HuH-7.5 (cell line): ENCODE results near the gene NDUFS6.
"Not testable (repeated sequence)": the region's sequence is repeated elsewhere in the genome, so short reads cannot be mapped to it uniquely, and the experiment has no call there.

Experiments used
- DNase-seq: peaks from one replicate; pipeline ENCODE4 v3.0.0; 2011; ENCODE audit warnings: low spot score

The NDUFS6 gene

DNA sequence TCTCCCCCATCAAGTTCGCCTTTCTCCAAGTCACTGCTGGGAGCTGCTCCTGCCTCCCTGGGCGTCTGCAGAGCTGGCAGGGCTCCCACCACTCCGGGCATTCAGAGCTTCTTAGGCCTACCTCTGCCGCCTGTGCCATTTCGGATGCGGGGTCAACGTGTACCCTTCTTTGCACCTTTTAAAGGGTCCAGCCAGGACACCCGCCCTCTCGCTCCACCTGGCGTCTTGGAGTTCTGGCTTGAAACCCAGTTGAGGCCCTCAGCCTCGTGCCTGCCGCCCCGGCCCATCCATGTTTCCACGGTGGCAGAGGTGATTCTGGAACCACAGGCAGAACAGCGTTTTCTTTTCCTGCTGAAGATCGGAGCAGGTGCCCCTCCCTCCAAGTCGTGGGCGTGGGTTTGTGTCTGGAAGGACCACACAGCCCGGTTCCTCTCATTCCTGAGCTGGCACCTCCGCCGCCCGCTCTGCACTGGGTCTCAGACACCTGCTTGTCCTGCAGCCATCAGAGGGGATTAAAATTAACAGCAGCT, 32.9 kb downstream of the NDUFS6 start:
- no peak for DNase-seq

DNA sequence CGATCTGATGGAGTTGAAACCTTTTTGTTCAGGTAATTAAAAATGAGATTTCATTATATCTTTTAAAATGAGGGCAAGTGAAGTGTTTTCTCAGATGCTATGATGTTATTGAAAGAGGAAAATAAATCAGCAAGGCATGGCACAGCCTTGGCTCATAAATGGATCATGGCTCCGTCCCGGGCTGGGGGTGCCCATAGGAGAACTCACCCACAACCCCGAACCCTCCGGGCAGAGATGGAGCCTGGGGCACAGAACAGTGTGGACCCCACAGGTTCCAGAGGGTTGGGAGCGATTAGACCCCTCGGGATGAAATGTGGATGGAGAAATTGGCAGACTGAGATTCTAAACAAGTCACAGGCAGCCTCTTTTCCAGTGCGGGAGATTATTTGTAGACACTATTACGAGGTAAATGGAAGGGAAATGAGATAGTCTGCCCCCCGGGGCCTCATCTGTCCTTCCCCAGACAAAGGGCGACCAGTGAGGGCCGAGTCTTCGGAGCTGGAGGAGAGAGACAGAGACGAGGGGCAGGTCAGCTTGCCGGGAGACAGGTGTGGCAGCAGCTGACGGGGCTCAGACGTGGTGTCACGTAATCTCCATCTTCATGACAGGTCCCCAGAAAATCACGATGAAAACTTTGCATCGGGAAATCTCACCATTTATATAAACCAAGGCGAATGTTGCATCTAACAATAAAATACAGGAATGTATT, 33.7 kb downstream of the NDUFS6 start:
- DNase-seq = no peak

DNA sequence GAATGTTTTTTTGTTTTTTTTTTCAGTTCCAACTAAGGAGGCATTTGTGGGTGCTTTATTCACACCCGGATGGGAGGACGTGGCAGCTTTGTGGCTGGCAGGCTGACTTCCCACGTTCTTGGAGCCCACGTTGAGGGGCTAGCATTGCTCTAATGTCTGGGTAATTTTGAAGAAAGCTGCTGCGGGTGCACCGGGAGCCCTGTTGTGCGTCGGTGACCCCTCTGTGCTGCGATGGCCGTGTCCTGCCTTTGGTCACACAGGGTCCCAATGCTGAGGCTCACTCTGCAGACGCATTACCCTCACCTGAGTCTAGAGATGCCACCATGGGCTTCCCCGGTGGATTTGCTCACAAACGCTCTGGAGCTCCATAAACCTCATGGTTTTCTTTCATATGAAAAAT, 34.2 kb downstream of the NDUFS6 start:
- DNase-seq = no peak

DNA sequence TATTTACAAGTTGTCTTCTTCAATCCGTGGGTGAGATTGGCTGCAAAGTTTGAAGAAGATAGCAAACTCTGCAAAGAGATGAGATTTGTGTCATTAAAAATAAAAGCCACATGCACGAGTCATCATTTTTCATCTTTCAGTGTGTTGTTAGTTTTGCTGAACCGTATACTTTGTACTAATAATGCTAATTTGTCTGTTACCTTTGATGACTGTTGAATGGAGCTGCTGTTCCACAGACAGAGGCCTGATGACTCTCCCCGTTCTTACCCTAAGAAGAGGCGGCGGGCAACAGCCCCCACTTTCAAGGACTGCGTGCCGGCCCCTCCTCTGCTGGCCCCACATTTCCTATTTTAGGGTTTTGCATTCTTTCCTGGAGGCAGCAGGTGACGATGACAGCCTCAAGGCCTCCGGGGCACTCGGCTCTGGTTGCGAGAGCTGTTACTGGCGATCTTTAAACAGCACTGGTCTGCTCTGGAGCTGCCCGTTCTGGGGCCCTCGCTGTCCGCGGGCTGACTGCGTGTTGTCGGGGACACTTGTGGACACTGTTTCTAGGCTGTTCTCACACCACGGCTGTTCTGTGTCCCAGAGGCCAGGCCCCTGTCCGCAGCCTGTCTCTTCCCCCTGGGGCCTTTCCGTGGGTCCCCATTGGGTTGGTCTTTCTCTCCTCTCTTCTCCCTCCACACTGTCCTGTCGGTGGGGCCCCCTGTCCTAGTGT, 35.1 kb downstream of the NDUFS6 start:
- no peak for DNase-seq

DNA sequence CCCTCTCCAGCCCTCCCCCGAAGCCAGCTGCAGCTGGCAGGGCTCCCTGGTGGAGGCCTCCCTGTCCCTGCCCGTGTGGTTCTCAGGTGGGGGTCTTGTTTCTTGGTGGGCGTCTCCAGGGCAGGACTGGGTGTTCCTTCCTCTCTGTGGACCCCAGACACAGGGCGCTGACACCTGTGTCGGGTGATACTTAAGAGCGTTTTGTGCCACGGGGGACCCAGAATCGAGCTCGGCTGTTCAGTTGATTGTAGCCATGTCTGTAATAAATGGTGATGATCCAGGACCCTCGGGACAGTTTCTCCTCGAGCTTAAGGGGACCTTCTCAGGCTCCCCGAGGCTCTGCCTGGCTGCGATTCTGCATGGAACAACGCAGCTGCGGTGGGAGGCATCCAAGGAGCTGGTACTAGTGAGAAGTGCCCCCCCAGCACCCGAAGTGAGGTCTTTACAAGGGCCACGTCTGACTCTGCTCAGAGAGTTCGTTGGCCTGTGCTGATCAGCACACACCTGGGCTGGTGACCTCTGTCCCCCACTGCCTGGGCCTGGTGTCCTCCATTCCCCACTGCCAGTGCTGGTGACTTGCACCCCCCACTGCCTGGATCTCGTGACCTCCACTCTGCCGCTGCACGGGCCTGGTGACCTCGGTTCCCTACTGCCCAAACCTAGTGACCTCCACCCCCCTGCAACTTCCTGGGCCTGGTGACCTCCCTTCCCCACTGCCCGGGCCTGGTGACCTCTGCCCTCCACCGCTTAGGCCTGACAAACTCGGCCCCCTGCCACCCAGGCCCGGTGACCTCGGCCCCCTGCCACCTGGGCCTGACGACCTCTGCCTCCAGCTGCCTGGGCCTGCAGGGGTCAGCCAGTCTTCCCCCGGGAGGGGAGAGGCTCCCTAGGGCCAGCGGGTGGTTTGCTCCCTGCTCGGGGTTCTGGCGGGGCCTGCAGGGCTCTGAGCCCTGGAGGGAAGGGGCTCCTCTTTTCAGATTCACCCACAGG, 36.0 kb downstream of the NDUFS6 start:
- no peak for DNase-seq

DNA sequence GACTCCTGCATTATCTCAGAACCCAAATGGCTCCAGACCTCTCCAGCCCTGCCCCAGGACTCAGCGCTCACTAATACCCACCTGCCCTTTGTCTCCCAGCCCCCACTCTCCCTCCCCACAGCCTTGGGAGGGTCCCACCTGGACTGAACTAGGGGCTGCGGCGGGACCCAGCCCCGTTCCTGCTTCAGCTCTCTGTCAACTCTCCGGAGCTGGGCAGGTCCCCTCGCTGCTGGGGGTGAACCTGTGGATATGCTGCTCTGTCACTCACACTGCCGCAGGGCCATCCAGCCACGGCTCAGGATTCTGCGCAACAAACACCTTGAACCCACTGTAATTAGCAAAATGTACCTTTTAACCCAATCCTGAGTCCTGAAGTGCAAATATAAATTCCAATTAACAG, 36.8 kb downstream of the NDUFS6 start:
- DNase-seq = no peak

DNA sequence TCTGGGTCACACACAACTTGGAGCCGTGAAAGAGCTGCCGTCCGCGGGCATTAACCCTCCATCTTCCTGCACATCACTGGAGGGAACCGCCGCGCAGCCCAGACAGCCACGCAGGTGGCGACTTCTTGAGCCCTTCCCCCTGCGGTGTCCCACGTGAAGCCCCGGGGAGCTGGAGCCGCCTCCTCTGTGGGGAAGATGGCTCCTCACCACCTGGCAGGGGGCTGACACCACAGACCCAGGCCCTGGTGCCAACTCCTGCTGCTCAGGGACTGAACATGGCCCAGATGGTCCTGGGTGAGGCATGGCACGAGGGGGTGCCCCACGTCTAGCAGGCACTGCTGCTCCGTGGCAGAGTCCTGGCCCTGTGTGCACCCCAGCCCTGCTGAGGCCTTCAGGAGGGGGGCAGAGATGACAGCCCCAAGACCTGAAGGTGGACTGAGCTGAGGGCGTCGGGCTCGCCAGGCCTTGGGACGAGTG, 38.9 kb downstream of the NDUFS6 start:
- DNase-seq = no peak

DNA sequence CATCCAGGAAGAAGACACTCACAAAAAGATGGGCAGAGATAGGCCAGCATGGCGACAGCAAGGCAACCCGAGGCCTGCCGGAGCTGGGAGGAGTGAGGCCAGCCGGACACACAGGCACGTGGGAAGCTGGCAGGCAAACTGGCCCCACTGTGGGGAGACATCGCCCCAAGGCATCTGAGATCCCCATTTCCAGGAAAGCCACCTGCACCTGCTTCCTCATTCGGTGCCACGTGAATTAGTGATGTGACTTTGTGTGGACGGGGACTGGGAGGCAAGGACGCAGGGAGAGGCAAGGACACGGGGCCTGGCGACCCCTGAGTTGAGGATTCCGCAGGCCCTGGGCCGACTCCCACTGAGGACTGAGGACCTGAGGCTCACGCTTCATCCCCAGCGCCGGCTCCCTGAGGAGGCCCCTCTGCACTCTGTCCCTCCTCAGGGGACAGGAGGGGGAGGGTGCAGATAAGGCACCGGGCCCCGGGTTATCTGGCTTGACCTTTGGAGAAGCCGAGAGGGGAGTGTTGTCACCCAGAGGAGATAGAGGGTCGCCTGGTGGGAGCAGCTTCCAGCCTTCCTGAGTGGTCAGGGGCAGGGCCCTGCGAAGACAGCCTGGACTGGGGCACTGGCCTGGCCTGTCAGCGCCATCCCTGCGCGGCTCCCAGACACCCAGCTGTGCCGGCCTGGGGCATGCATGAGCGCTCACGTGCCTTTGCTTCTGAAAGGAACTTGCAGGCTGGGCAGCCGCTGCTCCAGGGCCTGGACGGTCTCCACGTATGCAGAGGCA, 39.7 kb downstream of the NDUFS6 start:
- no peak for DNase-seq

DNA sequence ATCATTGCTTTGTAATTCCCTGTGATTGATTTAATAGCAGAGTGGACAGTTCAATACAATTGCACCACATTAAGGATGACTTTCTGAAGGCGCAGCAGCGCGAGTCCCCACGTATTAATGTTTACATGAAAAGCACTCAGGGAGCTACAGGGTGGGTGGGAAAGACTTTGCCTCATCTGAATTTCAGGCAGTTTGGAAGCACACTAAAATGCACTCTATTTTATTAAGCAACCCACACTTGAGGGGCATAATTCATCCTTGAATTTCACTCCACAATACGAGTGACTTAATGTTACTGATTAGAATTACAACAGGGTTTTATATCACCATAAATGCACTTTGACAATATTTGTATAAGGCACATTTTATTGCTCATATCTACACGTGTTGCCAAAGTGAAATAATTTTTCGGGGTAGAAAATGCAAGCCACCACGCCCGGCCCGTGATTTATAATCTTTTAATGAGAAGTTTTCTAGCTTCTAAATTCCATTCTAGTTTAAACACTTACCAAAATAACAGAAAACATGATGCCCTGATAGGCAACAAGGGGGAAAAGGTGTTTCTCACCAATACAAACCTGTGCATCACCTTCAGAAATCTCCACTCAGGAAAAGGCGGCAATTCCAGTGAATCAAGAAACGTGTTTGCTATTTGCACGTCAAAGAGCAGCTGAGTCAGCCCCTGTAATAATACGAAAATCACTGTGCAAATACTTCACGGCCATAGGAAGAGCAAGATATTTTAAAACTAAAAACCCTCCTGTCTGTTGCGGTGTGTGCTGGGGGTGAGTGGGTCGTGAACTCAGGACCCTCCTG, 41.0 kb downstream of the NDUFS6 start:
- DNase-seq = no peak

DNA sequence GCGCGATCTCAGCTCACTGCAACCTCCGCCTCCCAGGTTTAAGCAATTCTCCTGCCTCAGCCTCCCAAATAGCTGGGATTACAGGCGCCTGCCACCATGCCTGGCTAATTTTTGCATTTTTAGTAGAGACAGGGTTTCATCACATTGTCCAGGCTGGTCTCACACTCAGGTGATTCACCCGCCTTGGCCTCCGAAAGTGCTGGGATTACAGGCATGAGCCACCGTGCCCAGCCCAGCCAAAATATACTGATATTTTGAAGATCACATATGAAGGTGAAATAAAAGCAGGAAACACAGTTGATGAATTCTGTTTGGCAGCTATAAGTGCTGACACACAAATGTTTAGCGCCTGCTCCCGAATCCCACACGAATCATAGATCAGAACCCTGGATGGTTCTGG, 42.6 kb downstream of the NDUFS6 start:
- not testable (repeated sequence) for DNase-seq

DNA sequence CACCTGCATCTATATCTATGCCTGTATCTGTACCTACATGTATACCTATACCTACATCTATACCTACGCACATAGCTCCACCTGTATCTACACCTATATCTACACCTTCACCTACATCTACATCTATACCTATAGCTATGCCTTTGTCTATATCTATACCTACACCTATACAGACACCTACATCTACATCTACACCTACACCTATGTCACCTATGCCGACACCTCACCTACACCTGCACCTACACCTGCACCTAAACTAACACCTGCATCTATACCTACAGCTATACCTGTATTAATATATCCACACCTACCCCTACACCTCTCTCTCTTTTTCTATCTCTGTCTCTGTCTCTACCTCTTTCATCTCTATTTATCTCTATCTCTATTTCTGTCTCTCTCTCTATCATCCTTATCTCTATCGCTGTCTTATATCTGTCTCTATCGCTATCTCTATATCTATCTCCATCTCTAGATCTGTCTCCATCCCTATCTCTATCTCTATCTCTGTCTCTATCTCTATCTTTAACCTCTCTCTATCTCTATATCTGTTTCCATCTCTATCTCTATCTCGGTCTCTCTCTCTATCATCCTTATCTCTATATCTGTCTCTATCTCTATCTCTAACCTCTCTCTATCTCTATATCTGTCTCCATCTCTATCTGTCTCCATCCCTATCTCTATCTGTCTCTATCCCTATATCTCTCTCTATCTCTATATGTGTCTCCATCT, 43.7 kb downstream of the NDUFS6 start:
- DNase-seq = no peak

DNA sequence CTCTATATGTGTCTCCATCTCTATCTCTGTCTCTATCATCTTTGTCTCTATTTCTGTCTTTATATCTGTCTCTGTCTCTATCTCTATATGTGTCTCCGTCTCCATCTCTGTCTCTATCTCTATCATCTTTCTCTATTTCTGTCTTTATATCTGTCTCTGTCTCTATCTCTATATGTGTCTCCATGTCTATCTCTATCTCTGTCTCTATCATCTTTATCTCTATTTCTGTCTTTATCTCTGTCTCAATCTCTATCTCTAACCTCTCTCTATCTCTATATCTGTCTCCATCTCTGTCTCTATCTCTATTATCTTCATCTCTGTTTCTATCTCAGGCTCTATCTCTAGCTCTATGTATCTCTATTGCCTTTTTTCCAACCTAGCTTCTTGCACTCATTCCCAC, 44.5 kb downstream of the NDUFS6 start:
- DNase-seq = no peak

DNA sequence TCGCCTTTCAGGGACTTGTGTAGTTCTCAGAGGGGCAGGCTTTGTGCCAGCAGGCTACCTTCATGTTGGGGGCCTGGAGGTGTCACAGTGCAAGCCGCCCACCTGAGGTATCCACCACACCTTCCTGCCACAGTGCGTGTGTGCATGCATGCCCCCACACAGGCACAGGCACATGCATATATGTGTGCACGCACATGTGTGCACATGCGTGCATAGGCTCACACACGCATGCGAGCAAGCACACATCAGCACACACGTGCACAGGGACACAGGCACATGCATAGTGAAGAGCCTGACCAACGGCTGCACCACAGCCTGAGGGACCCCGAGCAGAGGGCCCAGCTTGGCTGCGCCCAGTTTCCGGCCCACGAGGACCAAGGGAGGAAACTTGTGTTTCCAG, 45.4 kb downstream of the NDUFS6 start:
- DNase-seq = no peak

DNA sequence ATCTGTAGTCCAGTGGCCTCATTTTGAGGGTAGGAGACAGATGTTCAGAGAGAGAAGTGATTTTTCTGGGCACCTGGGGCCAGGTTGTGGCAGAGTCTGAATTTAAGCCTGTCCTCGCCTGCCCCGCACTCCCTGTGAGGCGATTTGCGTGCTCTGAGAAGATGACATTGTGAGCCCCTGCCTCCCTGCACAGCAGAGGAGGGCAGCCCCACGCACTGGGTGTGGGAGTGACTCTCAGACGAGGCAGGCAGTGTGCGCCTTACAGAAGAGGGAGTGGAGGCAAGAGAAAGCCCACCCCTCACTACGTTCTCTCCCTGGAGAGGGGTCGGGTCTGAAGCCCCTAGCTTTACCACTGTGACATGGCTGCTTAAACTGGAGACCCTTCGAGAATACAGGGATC, 45.8 kb downstream of the NDUFS6 start:
- no peak for DNase-seq

DNA sequence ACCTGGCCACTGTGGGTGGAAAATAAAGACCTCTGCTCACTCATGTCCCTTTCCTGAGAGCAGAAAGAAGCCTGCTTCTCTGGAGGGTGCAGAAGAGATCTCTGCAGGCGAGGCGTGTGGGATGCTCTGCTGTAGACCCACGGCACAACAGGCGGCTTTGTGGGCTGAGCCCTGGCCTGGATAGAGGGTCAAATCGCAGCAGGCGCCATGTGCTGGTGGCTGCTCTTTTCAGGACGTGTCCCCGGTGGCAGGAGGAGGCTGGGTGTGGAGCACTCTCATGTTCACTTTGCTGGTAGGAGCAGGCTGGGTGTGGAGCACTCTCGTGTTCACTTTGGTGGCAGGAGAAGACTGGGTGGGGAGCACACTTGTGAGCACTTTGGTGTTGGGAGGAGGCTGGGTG, 46.4 kb downstream of the NDUFS6 start:
- DNase-seq = no peak

DNA sequence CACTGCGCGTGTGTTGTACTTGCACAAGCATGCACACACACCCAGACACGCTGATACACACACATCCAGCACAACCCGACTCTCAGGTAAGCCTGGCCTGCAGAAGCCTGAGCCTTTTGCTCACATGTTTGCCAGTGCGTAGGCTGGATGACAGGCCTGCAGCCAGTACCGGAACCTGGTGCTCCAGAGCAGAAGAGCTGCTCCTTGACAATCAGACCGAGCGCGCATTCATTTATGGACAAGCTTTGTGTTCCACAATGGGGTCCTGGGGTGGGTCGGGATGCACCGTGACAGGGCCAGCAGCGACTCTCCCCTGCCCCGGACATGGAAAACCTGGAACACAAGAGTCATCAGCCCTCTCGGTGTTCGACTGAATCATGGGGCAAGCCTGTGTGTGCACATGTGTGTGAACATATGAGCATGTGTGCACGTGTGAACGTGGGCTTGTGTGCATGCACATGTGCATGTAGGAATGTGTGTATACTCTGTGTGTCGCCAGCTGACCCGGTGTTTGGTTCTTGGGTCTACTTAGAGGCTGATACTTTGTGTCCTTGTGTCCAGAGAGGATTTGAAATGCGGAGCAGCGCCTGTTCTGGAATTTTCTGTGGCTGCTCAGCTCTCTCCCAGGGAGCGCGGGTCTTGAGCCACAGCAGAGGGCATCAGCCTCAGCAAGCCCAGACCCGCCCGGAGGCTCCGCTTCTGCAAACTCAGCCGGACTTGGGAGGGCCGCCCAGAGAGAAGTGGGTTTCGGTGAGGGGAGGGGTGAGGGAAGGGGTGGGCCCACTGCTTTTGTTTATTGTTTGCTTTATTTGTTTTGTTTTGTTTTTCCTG, 49.3 kb downstream of the NDUFS6 start:
- DNase-seq = no peak

DNA sequence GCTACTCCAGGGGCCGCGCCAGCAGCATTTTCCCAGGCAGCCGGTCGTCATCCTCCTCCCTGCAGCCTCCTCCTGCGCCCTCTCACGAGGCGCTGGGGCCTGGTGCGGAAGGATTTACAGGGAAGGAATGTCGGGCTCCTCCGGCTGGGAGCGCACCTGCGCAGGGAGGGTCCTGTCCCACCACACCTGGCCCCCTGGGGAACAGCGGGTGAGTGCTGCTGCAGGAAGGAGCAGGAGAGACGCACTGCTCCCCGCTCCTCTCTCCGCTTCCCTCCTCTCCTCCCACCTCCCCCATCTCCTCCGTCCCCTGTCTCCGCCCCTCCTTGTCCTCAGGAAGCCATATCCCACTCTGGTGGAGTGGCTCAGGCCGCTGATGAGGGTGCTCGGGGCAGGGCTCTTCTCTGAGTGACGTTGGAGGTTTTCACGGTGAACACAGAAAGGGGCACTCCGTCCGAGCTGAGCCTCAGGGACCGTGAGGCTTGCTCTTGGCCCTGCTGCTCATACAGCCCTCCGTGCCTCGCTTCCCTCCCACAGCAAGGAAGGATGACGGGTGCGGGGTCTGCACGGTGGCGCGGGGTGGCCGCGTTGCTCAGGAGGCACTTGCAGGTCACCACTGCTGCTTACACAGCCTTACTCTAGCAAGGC, 50.2 kb downstream of the NDUFS6 start:
- DNase-seq = no peak

DNA sequence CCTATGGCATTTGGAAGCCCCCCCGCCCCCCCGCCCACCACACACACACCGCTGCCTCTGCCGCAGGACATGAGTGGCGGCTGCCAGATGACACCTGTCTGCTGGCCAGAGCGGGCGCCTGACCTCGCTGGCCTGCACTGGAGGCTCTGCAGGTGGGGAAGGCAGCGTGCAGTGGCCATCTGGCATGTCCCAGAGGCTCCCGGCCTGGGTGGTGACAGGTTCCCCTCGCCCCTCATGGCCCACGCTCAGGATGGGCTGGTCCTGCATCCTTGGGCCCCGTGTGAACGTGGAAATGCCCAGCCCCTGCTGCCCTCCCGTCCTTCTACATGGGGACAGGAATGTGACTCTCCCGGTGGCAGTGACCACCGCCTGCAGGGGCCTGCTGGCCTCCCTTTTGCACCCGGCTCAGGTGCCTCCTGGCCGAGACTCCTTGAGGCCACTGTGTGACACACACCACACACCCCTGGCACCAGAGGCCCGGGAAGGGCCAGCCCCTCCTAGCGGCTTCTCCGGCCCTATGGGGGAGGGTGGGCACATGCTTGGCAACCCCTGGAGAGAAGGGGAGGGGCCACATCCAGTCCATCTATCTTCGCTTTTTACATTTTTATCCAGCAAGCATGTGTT, 51.2 kb downstream of the NDUFS6 start:
- no peak for DNase-seq
